Stimulated activated CD8-positive, alpha-beta memory T cell treated with anti-CD3 and anti-CD28 coated beads, Interleukin-2, amount 100 ng/mL, for 1 hour (primary cell): ENCODE results near the gene MAPK7.

Experiments used
- DNase-seq, 2 donors: peaks; one replicate each; pipeline ENCODE4 v3.0.0-alpha.2; 2020; ENCODE audit warnings: low read depth in 2 of 2

The MAPK7 gene

GRCh38 chr17:19363460-19364035, 14.8 kb upstream of the MAPK7 start:
- no peak for DNase-seq

- no peak for DNase-seq
These were observed 13.4 kb upstream of the MAPK7 start for GRCh38 chr17:19364699-19365498.

- DNase-seq: no peak
These were observed 12.8 kb upstream of the MAPK7 start for GRCh38 chr17:19365499-19365817.

- DNase-seq: no peak
These were observed 12.3 kb upstream of the MAPK7 start for GRCh38 chr17:19365833-19366636.

- no peak for DNase-seq
These were observed 11.7 kb upstream of the MAPK7 start for GRCh38 chr17:19366637-19366972.

- no peak for DNase-seq
These were observed 10.1 kb upstream of the MAPK7 start for GRCh38 chr17:19368229-19368628.

GRCh38 chr17:19369107-19369778, 9.1 kb upstream of the MAPK7 start:
- DNase-seq: no peak

GRCh38 chr17:19369846-19370492, 8.3 kb upstream of the MAPK7 start:
- DNase-seq: no peak

- no peak for DNase-seq
These were observed 7.8 kb upstream of the MAPK7 start for GRCh38 chr17:19370493-19370960.

- DNase-seq: no peak
These were observed 6.9 kb upstream of the MAPK7 start for GRCh38 chr17:19371259-19372010.

- no peak for DNase-seq
These were observed 6.3 kb upstream of the MAPK7 start for GRCh38 chr17:19372011-19372370.

GRCh38 chr17:19372439-19372838, 5.9 kb upstream of the MAPK7 start:
- no peak for DNase-seq

GRCh38 chr17:19372866-19373504, 5.3 kb upstream of the MAPK7 start:
- no peak for DNase-seq

- no peak for DNase-seq
These were observed 4.2 kb upstream of the MAPK7 start for GRCh38 chr17:19374136-19374535.

GRCh38 chr17:19375732-19376131, 2.6 kb upstream of the MAPK7 start:
- DNase-seq: no peak

GRCh38 chr17:19376811-19377210, 1.5 kb upstream of the MAPK7 start:
- no peak for DNase-seq

GRCh38 chr17:19377602-19378415, 489 bp upstream of the MAPK7 start:
- DNase-seq: peak; percentile 86 to 89

GRCh38 chr17:19379361-19380065, 1.2 kb downstream of the MAPK7 start:
- no peak for DNase-seq
